Uterus (tissue), 4 donors: ENCODE measurements around the gene DHRS3. TPM values are rescaled to one million over a fixed set of nuclear protein-coding genes. Genes with fewer than 3 reads are reported as not detected.
A peak's percentile ranks its signal among the peaks of the same experiment; 100 is the strongest.

Experiments used
- DNase-seq, 2 donors: peaks; one replicate each; pipeline ENCODE4 v3.0.0-alpha.2; 2019 to 2020
- H3K27ac ChIP-seq, 2 donors: fragments of 200-600 bp; sonication (generic); 1 replicate in 1 of 2; 2 replicates in 1 of 2; pipeline ENCODE4 v1.5.1; 2016 to 2018
- H3K27me3 ChIP-seq, 2 donors: fragments of 200-600 bp; sonication (generic); one replicate each; pipeline ENCODE4 v1.5.1; 2018 to 2019; ENCODE audit warnings: control low read depth in 1 of 2
- H3K36me3 ChIP-seq, 2 donors: fragments of 200-600 bp; sonication (generic); one replicate each; pipeline ENCODE4 v1.5.1; 2019; ENCODE audit warnings: control low read depth in 1 of 2
- H3K4me1 ChIP-seq, 2 donors: fragments of 200-600 bp; sonication (generic); one replicate each; pipeline ENCODE4 v1.5.1; 2018 to 2019; ENCODE audit warnings: control low read depth in 1 of 2
- H3K4me3 ChIP-seq, 2 donors: fragments of 200-600 bp; sonication (generic); 1 replicate in 1 of 2; 2 replicates in 1 of 2; pipeline ENCODE4 v1.5.1; 2018 to 2019; ENCODE audit warnings: mild to moderate bottlenecking in 1 of 2
- H3K9me3 ChIP-seq, 2 donors: fragments of 200-600 bp; sonication (generic); one replicate each; pipeline ENCODE4 v1.5.1; 2019; ENCODE audit warnings: control low read depth in 1 of 2
- POLR2A ChIP-seq, 2 donors: fragments of 450-650 bp; IDR thresholded peaks; one replicate each; pipeline ENCODE4 v1.6.1; 2016; ENCODE audit warnings: antibody characterized with exemption in 2 of 2, mild to moderate bottlenecking in 1 of 2, moderate library complexity in 1 of 2
- intact Hi-C: fragments of 100-400 bp; cut with DNase I; formaldehyde crosslinking; loops from one replicate; pipeline ENCODE4 v1.15.1; 2023; ENCODE audit warnings: low total_unique reads
- total RNA-seq, 4 donors: library from RNA; depleted of rRNA in 3 of 4; stranded (reverse); fragments of >200 nt in 3 of 4; gene quantifications; one replicate each; pipeline versions ENCODE4 v1.1.0 to v1.2.4, GENCODE V29; 2014 to 2023
- TF ChIP-seq, protein P1 (sequence below), 4 experiments: fragments of 200-600 bp in 2 of 4; fragments of 450-650 bp in 2 of 4; sonication (generic) in 2 of 4; IDR thresholded peaks; one replicate each; pipeline ENCODE4 v1.5.1; 2016 to 2019; ENCODE audit warnings: antibody characterized with exemption in 4 of 4, mild to moderate bottlenecking in 2 of 4, moderate library complexity in 1 of 4
- donor health status: DM: yes; HTN: yes; CAD: no.

Gene DHRS3
- total RNA-seq, 4 donors from 2014 or later, result 12.6 to 82.0 (median 51.5) TPM

DNA sequence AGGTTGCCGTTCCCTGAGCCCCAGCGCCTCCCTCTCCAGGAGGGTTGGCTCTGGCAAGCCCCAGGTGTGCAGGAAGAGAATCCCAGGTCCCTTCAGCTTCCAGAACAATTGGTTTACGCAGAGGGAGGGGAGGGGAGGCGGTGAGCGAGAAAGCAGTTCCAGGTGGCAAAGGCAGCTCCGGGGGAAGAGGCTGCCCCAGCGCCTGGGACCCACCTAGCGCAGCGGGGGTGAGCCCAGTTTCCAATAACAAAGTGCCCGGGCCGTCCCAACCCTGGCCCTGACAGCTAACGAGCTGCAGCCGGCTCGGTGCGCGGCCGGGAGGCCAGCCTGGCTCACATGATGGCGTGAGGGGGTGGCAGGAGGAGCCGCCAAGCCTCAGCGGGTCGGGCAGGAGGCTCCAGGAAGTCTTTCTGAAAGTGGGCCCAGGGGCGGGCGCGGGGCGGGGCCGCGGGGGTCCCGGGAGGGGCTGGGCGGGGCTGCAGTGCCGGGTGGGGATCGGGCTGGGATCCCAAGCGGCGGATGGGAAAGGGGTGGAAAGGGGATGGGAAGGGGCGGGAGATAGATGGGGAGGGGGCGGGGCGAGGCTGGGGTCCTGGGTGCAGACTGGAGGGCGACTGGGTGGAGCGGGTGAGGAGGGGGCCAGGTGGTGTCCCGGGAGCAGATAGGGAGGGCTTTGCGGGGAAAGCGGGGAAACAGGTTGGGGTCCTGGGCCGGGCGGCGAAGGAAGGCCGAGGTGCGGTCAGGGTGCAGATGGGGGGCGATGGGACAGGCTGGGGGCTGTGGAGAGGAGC, 22.8 kb downstream of the DHRS3 start:
- intact Hi-C loops, result no loop called here
- H3K27me3 ChIP-seq, result no peaks in the 10 kb centered on the region
- peak overlapping the region; percentile 87 to 92 for H3K27ac ChIP-seq
- H3K9me3 ChIP-seq, result no peaks in the 10 kb centered on the region
- H3K4me3 ChIP-seq, result peak overlapping the region; percentile 15 to 39
- peaks cover 8 to 23% of the 10 kb centered on the region in 2 donors for H3K4me1 ChIP-seq
- peak in 1 of 2 donors; percentile 13 for TF ChIP-seq POLR2A (IDR thresholded peaks at IDR 0.05)
- TF ChIP-seq, protein P1, sequence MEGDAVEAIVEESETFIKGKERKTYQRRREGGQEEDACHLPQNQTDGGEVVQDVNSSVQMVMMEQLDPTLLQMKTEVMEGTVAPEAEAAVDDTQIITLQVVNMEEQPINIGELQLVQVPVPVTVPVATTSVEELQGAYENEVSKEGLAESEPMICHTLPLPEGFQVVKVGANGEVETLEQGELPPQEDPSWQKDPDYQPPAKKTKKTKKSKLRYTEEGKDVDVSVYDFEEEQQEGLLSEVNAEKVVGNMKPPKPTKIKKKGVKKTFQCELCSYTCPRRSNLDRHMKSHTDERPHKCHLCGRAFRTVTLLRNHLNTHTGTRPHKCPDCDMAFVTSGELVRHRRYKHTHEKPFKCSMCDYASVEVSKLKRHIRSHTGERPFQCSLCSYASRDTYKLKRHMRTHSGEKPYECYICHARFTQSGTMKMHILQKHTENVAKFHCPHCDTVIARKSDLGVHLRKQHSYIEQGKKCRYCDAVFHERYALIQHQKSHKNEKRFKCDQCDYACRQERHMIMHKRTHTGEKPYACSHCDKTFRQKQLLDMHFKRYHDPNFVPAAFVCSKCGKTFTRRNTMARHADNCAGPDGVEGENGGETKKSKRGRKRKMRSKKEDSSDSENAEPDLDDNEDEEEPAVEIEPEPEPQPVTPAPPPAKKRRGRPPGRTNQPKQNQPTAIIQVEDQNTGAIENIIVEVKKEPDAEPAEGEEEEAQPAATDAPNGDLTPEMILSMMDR (IDR thresholded peaks at IDR 0.05), result no peak
- peak; percentile 58 to 78 for DNase-seq
- no peaks in the 10 kb centered on the region for H3K36me3 ChIP-seq

DNA sequence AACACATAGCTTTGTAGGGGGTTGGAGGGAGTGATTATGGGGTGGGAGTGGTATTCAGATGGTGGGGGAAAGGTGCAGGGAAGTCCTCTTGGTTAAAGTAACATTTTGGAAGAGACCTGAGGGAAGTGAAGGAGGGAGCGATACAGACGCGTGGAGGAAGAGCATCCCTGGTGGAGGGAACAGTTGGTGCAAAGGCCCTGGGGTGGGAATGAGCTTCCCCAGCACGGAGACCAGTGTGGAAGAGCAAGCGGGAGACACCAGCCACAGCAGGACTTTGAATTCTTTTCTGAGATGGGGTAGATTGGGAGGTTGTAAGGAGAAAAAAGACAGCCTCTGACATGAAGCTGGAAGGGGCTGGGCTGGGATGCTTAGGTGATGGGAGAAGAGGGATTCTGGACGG, 23.5 kb downstream of the DHRS3 start:
- TF ChIP-seq POLR2A (IDR thresholded peaks at IDR 0.05), result no peak
- TF ChIP-seq, protein P1 (IDR thresholded peaks at IDR 0.05), result no peak
- intact Hi-C loops, result no loop called here
- Histone ChIP-seq H3K4me3 (no peak overlapping the region), H3K27ac (peak overlapping the region; percentile 87 to 92), H3K27me3 (no peaks in the 10 kb centered on the region), H3K4me1 (peaks cover 8 to 22% of the 10 kb centered on the region in 2 donors), H3K9me3 (no peaks in the 10 kb centered on the region), H3K36me3 (no peaks in the 10 kb centered on the region)
- DNase-seq, result no peak

DNA sequence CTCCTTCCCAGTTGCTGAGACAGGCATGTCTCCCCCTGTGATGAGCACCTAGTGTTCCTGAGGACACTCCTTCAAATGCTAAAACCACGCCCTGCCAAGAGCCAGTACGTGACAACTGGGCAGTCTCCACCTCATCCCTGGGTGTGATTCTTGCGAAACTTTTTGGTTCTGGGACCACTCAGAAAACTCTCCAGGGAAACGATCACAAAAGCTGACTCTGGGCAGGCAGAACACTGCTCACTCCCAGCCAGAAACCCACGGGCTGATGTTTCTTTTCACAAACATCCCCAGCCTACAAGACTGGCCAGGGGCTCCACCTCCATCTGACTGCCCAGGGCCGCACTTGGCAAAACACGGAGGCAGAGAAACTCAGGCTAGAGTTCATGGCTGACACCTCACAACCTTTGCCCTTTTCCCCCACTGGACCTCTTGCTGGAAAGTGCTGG, 24.4 kb downstream of the DHRS3 start:
- Histone ChIP-seq H3K27ac (peak overlapping the region; percentile 87 to 92), H3K27me3 (no peaks in the 10 kb centered on the region), H3K36me3 (no peaks in the 10 kb centered on the region), H3K9me3 (no peaks in the 10 kb centered on the region), H3K4me1 (peaks cover 8 to 22% of the 10 kb centered on the region in 2 donors), H3K4me3 (no peak overlapping the region)
- intact Hi-C loops, result no loop called here
- no peak for TF ChIP-seq POLR2A (IDR thresholded peaks at IDR 0.05)
- TF ChIP-seq, protein P1 (IDR thresholded peaks at IDR 0.05), result no peak
- DNase-seq, result peak; percentile 76 to 77

DNA sequence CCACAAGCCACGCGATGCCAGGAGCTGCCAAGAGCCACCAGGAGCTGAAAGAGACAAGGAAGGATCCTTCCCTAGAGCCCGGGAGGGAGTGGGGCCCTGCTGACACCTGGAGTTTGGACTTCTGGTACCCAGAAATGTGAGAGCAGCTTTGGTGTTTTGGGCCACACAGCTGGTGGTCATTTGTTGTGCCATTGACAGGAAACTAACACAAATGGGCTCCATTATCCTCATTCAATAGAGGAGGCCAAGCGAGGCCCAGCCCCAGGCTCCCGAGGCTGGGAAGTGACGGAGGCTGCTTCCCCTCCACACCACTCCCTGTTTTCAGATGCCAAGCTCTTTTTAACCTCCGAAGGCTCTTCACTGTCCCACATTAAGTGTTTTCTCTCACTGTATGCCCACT, 25.5 kb downstream of the DHRS3 start:
- intact Hi-C loops, result no loop called here
- TF ChIP-seq, protein P1 (IDR thresholded peaks at IDR 0.05), result no peak
- TF ChIP-seq POLR2A (IDR thresholded peaks at IDR 0.05), result no peak
- no peak for DNase-seq
- H3K27me3 ChIP-seq, result no peaks in the 10 kb centered on the region
- H3K4me1 ChIP-seq, result peaks cover 8 to 22% of the 10 kb centered on the region in 2 donors
- H3K36me3 ChIP-seq, result no peaks in the 10 kb centered on the region
- peak overlapping the region; percentile 87 to 92 for H3K27ac ChIP-seq
- H3K9me3 ChIP-seq, result no peaks in the 10 kb centered on the region
- H3K4me3 ChIP-seq, result no peak overlapping the region

DNA sequence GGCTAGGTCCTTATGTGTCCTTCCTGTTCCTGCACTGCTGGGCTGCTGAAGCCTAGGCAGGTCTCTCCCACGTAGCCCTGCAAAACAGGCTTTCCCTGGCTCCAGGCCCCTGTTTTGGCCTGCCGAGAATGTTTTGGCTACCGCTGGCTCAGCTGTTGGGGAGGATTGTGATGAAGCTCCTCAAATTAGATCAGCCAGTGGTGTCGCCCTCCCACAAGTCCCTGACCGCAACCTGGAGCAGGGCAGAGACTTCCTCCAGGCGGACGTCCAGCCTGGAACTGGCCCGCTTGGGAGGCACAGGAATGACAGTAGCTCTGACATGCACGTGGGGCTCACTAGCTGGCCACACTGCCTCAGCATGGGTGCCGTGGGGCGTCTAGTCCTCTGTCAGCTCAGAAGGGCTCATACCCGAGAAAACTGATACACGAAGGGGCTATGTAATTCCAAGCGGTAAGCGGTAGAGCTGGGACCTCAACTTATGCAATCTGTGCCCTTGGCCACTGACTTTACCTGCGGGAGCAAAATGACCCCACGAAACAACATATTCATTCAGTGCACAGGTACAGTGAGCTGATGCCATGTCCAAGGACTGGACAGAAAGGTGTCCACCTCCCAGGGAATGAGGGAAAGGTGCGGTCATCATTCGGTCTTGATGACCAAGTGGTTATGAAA, 26.6 kb downstream of the DHRS3 start:
- peak; percentile 86 to 87 for DNase-seq
- peaks cover 8 to 22% of the 10 kb centered on the region in 2 donors for H3K4me1 ChIP-seq
- no peak for TF ChIP-seq POLR2A (IDR thresholded peaks at IDR 0.05)
- TF ChIP-seq, protein P1 (IDR thresholded peaks at IDR 0.05), result peak in 3 of 4 experiments; percentile 6 to 26 (median 13)
- no peaks in the 10 kb centered on the region for H3K27me3 ChIP-seq
- no peaks in the 10 kb centered on the region for H3K36me3 ChIP-seq
- peak overlapping the region; percentile 87 to 92 for H3K27ac ChIP-seq
- intact Hi-C loops, result no loop called here
- H3K4me3 ChIP-seq, result no peak overlapping the region
- no peaks in the 10 kb centered on the region for H3K9me3 ChIP-seq
